GM12878 (cell line): ENCODE measurements around the gene TEX2. TPM values are rescaled to one million over a fixed set of nuclear protein-coding genes. Genes with fewer than 3 reads are reported as not detected.

Source experiments
- ATAC-seq: fragments of 200-7000 bp; cut with Tn5 transposase; 3 replicates; pipeline ENCODE4 v1.9.1; 2020; ENCODE audit warnings: mild to moderate bottlenecking, moderate library complexity
- BruUV-seq: library from RNA; stranded (reverse); fragments of 400-500 nt; replicated peaks from 2 replicates; lab custom pipeline; 2021; lab: Mats Ljungman, UMichigan
- CTCF ChIA-PET: fragments of 300-600 bp; sonication (Branson Sonifier 250); formaldehyde crosslinking; extraction: SDS; loops from one replicate; lab custom pipeline; 2021; ENCODE audit warnings: inconsistent platforms; lab: Yijun Ruan, JAX
- POLR2A ChIA-PET: fragments of 350-600 bp; formaldehyde crosslinking; extraction: SDS; loops from one replicate; lab custom pipeline; 2021; ENCODE audit warnings: inconsistent platforms; lab: Charles Lee
- RAD21 ChIA-PET: fragments of 300-600 bp; sonication (Branson Sonifier 250); formaldehyde crosslinking; loops from one replicate; lab custom pipeline; 2023; ENCODE audit warnings: antibody characterized with exemption; ENCODE audit not compliant: unreplicated experiment; lab: Charles Lee
- SMC1A ChIA-PET: fragments of 300-600 bp; sonication (Branson Sonifier 250); formaldehyde crosslinking; loops from one replicate; lab custom pipeline; 2023; ENCODE audit not compliant: unreplicated experiment, uncharacterized antibody; lab: Charles Lee
- DNase-seq: peaks from one replicate; pipeline ENCODE4 v3.0.0-alpha.2; 2011; ENCODE audit warnings: low read depth, low spot score
- FAIRE-seq: peaks from 3 replicates; lab custom pipeline; 2011; peaks lifted over from hg19 to GRCh38; lab: Jason Lieb, UNC
- H2AFZ ChIP-seq: 2 replicates; pipeline ENCODE4 v1.6.0; 2011; ENCODE audit warnings: low read depth, low read length, control low read depth; ENCODE audit not compliant: control insufficient read depth
- H3K27ac ChIP-seq: 2 replicates; pipeline ENCODE4 v1.5.1; 2011; ENCODE audit warnings: control low read depth; ENCODE audit not compliant: control insufficient read depth, insufficient read depth
- H3K27me3 ChIP-seq, 2 experiments: replicated peaks in 1 of 2; 2 replicates each; pipeline versions ENCODE4 v1.6.0 to v1.6.1; 2011; ENCODE audit warnings: low read length in 1 of 2; ENCODE audit not compliant: control insufficient read depth in 2 of 2, insufficient read depth in 2 of 2
- H3K36me3 ChIP-seq, 2 experiments: 2 replicates each; pipeline ENCODE4 v1.5.1; 2011; ENCODE audit warnings: low read length in 1 of 2; ENCODE audit not compliant: control insufficient read depth in 2 of 2, insufficient read depth in 2 of 2
- H3K4me1 ChIP-seq: 2 replicates; pipeline ENCODE4 v1.6.1; 2011; ENCODE audit warnings: mild to moderate bottlenecking, low read length, moderate library complexity, mixed read lengths; ENCODE audit not compliant: control insufficient read depth, insufficient read depth
- H3K4me2 ChIP-seq: 2 replicates; pipeline ENCODE4 v1.6.0; 2011; ENCODE audit warnings: control low read depth; ENCODE audit not compliant: control insufficient read depth, insufficient read depth
- H3K4me3 ChIP-seq: fragments of 200-600 bp; sonication (generic); 2 replicates; pipeline ENCODE4 v1.5.1; 2016
- H3K79me2 ChIP-seq: 2 replicates; pipeline ENCODE4 v1.6.0; 2011; ENCODE audit warnings: low read length; ENCODE audit not compliant: control insufficient read depth, insufficient read depth
- H3K9ac ChIP-seq: 2 replicates; pipeline ENCODE4 v1.8.0; 2011; ENCODE audit warnings: low read length, control low read depth, mixed read lengths; ENCODE audit not compliant: control insufficient read depth, insufficient read depth
- H3K9me3 ChIP-seq: replicated peaks from 3 replicates; pipeline ENCODE4 v1.5.1; 2011; ENCODE audit warnings: mild to moderate bottlenecking, low read length; ENCODE audit not compliant: control insufficient read depth, insufficient read depth
- H4K20me1 ChIP-seq: 2 replicates; pipeline ENCODE4 v1.6.0; 2011; ENCODE audit not compliant: control insufficient read depth, insufficient read depth
- BACH1 ChIP-seq: fragments of 450-650 bp; IDR thresholded peaks from 2 replicates; pipeline ENCODE4 v1.6.1; 2017; ENCODE audit warnings: mild to moderate bottlenecking, borderline replicate concordance
- BCL11A ChIP-seq: IDR thresholded peaks from 2 replicates; pipeline ENCODE4 v1.6.1; 2011; ENCODE audit warnings: low read depth, low read length
- BRCA1 ChIP-seq: IDR thresholded peaks from 2 replicates; pipeline ENCODE4 v1.6.1; 2011; ENCODE audit warnings: low read depth, low read length, improper control_type of control experiment
- CHD4 ChIP-seq: fragments of 200-600 bp; sonication (generic); IDR thresholded peaks from 2 replicates; pipeline ENCODE4 v1.6.1; 2016; ENCODE audit warnings: mild to moderate bottlenecking
- EGR1 ChIP-seq, 2 experiments: IDR thresholded peaks; 1 replicate in 1 of 2; 2 replicates in 1 of 2; pipeline ENCODE4 v1.6.1; 2011 to 2012; ENCODE audit warnings: low read depth in 2 of 2, low read length in 2 of 2, borderline replicate concordance in 1 of 2, mild to moderate bottlenecking in 1 of 2, moderate library complexity in 1 of 2
- ELK1 ChIP-seq: IDR thresholded peaks from 2 replicates; pipeline ENCODE4 v1.6.1; 2012; ENCODE audit warnings: low read depth, low read length, improper control_type of control experiment
- ESRRA ChIP-seq: IDR thresholded peaks from 2 replicates; pipeline ENCODE4 v1.6.1; 2012; ENCODE audit warnings: mild to moderate bottlenecking, low read length, improper control_type of control experiment
- JUND ChIP-seq: IDR thresholded peaks from 2 replicates; pipeline ENCODE4 v1.6.1; 2012; ENCODE audit warnings: low read depth, mild to moderate bottlenecking, low read length, improper control_type of control experiment, moderate library complexity
- MXI1 ChIP-seq: fragments of 150-350 bp; IDR thresholded peaks from 2 replicates; pipeline ENCODE4 v1.6.1; 2011; ENCODE audit warnings: low read depth, mild to moderate bottlenecking, inconsistent platforms, low read length, improper control_type of control experiment
- MYB ChIP-seq: fragments of 150-350 bp; IDR thresholded peaks from 2 replicates; pipeline ENCODE4 v1.6.1; 2014; ENCODE audit warnings: mild to moderate bottlenecking, low read depth, low read length, borderline replicate concordance
- PAX8 ChIP-seq: fragments of 450-650 bp; IDR thresholded peaks from 2 replicates; pipeline ENCODE4 v1.6.1; 2017; ENCODE audit warnings: mild to moderate bottlenecking, moderate library complexity
- PBX3 ChIP-seq: IDR thresholded peaks from 2 replicates; pipeline ENCODE4 v1.6.1; 2011; ENCODE audit warnings: mild to moderate bottlenecking, low read depth, low read length, moderate library complexity; ENCODE audit not compliant: insufficient replicate concordance
- SIN3A ChIP-seq: IDR thresholded peaks from 2 replicates; pipeline ENCODE4 v1.6.1; 2012; ENCODE audit warnings: low read depth, low read length, improper control_type of control experiment
- YY1 ChIP-seq: IDR thresholded peaks from 2 replicates; pipeline ENCODE4 v1.6.1; 2011; ENCODE audit warnings: low read depth, mild to moderate bottlenecking, low read length
- ZBTB11 ChIP-seq: fragments of 450-650 bp; formaldehyde crosslinking; IDR thresholded peaks from 2 replicates; pipeline ENCODE4 v1.5.0; 2022; ENCODE audit warnings: mild to moderate bottlenecking, missing genetic modification characterization
- ZNF24 ChIP-seq: fragments of 450-650 bp; IDR thresholded peaks from 2 replicates; pipeline ENCODE4 v1.6.1; 2017; ENCODE audit warnings: antibody characterized with exemption, mild to moderate bottlenecking
- in situ Hi-C: fragments of 300-500 bp; cut with MboI; formaldehyde crosslinking; loops from 9 replicates; pipeline ENCODE4 v1.14.3; 2018; ENCODE audit warnings: mixed read lengths
- intact Hi-C: fragments of 100-400 bp; cut with micrococcal nuclease; formaldehyde crosslinking; loops from one replicate; pipeline ENCODE4 v1.14.2; 2022; ENCODE audit not compliant: unreplicated experiment
- polyA plus RNA-seq, 11 experiments: library from polyadenylated mRNA; depleted of rRNA in 4 of 11; unstranded in 6 of 11; stranded (reverse) in 5 of 11; fragments of >200 nt; fragmentation: Nextera tagmentation in 4 of 11; fragmentation: Illumina TruSeq in 1 of 11; extraction: Ambion mirVana in 4 of 11; extraction: Trizol in 1 of 11; gene quantifications; 1 replicate in 1 of 11; 2 replicates in 10 of 11; pipeline versions ENCODE4 v1.2.1 to v1.2.3, GENCODE V29; 2011 to 2016; ENCODE audit warnings: inconsistent platforms in 2 of 11, missing spikeins in 2 of 11, low read depth in 1 of 11
- total RNA-seq, 4 experiments: library from RNA; depleted of rRNA in 3 of 4; stranded (reverse); fragments of >200 nt in 3 of 4; fragmentation: Illumina TruSeq in 1 of 4; extraction: Trizol in 1 of 4; gene quantifications; 2 replicates each; pipeline versions ENCODE4 v1.2.1 to v1.2.3, GENCODE V29; 2013 to 2021

The TEX2 gene
- total and polyA plus RNA-seq, 10 of the 15 experiments (the other 5 are each of a cell fraction or from before 2014, with no cell fraction given) = 3.8 to 19.9 (median 15.8) TPM

- no peak for TF ChIP-seq PBX3
- no peak for TF ChIP-seq MYB
- no peak for TF ChIP-seq EGR1 (IDR thresholded peaks at IDR 0.05; ENCODE audit: borderline replicate concordance in 1 of 2, low read depth in 2 of 2, low read length in 2 of 2)
These were observed 85.6 kb downstream of the TEX2 start (continued) for GRCh38 chr17:64177311-64178010.

GRCh38 chr17:64176556-64176955 lies 86.5 kb downstream of the TEX2 start:
- ChIA-PET SMC1A (interaction anchor here (1.2 kb wide), 1 partner anchor 10 kb away, joined by 4 read pairs; no protein-coding TSS in a partner anchor), RAD21 (no interaction called here), CTCF (interaction anchor here (0.9 to 1.3 kb wide), 2 partner anchors 9 to 18 kb away, joined by 3 to 5 read pairs; no protein-coding TSS in a partner anchor), POLR2A (interaction anchor here (0.6 kb wide), 1 partner anchor 766 kb away, joined by 4 read pairs; no protein-coding TSS in a partner anchor)
- no peaks in the 10 kb centered on the region for H3K9me3 ChIP-seq
- intact Hi-C loops (no loop called here), in situ Hi-C loops (no loop called here)
- no peak overlapping the region for H3K27ac ChIP-seq
- H3K36me3 ChIP-seq = no peaks in the 10 kb centered on the region; a peak in 1 of 4 replicates
- H3K79me2 ChIP-seq = no peaks in the 10 kb centered on the region
- no peaks in the 10 kb centered on the region for H3K4me1 ChIP-seq
- BruUV-seq = no TSS peak
- FAIRE-seq (no peak), ATAC-seq (no peak), DNase-seq (no peak)
- no peak overlapping the region for H3K4me2 ChIP-seq
- no peak overlapping the region for H3K9ac ChIP-seq
- no peak for TF ChIP-seq MXI1
- TF ChIP-seq BRCA1 = no peak
- no peak for TF ChIP-seq CHD4
- TF ChIP-seq SIN3A = no peak
- TF ChIP-seq BACH1 = no peak
- TF ChIP-seq ZNF24 = no peak
- no peak for TF ChIP-seq BCL11A
- no peak for TF ChIP-seq ELK1
- TF ChIP-seq PAX8 = no peak
- no peak for TF ChIP-seq ESRRA
- TF ChIP-seq ZBTB11 = no peak
- no peak for TF ChIP-seq JUND
- no peak for TF ChIP-seq YY1
- no peak for TF ChIP-seq PBX3
- no peaks in the 10 kb centered on the region for H3K27me3 ChIP-seq
- no peak overlapping the region for H3K4me3 ChIP-seq
- H4K20me1 ChIP-seq = no peaks in the 10 kb centered on the region
- H2AFZ ChIP-seq = no peak overlapping the region
